GM12891 (cell line): Measurements from ENCODE around the gene EFTUD2.

Source experiments
- POLR2A ChIP-seq: IDR thresholded peaks from 2 replicates; pipeline ENCODE4 v1.6.1; 2011; ENCODE audit warnings: low read depth, low read length, control low read depth
- POLR2AphosphoS5 ChIP-seq: IDR thresholded peaks from 2 replicates; pipeline ENCODE4 v1.6.1; 2011; ENCODE audit warnings: low read depth, low read length, control low read depth
- TAF1 ChIP-seq: IDR thresholded peaks from 2 replicates; pipeline ENCODE4 v1.6.1; 2011; ENCODE audit warnings: low read depth, low read length, control low read depth

GRCh38 chr17:44921122-44921882 is 22.1 kb upstream of the EFTUD2 start:
- TF ChIP-seq POLR2AphosphoS5 (no peak), TAF1 (no peak), POLR2A (no peak)
